A673 (cell line): Measurements from ENCODE around the gene PLCB2. TPM values are rescaled to one million over a fixed set of nuclear protein-coding genes. Genes with fewer than 3 reads are reported as not detected.

Source experiments
- BruUV-seq: library from RNA; stranded (reverse); fragments of 400-500 nt; replicated peaks from 2 replicates; lab custom pipeline; 2021; lab: Mats Ljungman, UMichigan
- CTCF ChIA-PET: fragments of 300-600 bp; sonication (Branson Sonifier 250); formaldehyde crosslinking; loops from one replicate; lab custom pipeline; 2022; ENCODE audit warnings: antibody characterized with exemption; lab: Charles Lee
- POLR2A ChIA-PET: fragments of 300-600 bp; sonication (Branson Sonifier 250); formaldehyde crosslinking; loops from one replicate; lab custom pipeline; 2022; ENCODE audit warnings: antibody characterized with exemption; ENCODE audit not compliant: low non-redundant PET; lab: Charles Lee
- DNase-seq: peaks from one replicate; pipeline ENCODE4 v3.0.0-alpha.2; 2015; ENCODE audit warnings: low spot score
- H3K27ac ChIP-seq: fragments of 200-600 bp; sonication (generic); 2 replicates; pipeline ENCODE4 v1.5.1; 2016; ENCODE audit warnings: mixed run types, low read depth, mild to moderate bottlenecking, mixed read lengths, antibody characterized with exemption, low read length; ENCODE audit not compliant: poor library complexity, severe bottlenecking
- H3K27me3 ChIP-seq: fragments of 200-600 bp; sonication (generic); replicated peaks from 2 replicates; pipeline ENCODE4 v1.6.1; 2017; ENCODE audit warnings: mixed run types, low read depth, mild to moderate bottlenecking, mixed read lengths, antibody characterized with exemption, low read length; ENCODE audit not compliant: insufficient read depth, poor library complexity
- H3K36me3 ChIP-seq: fragments of 200-600 bp; sonication (generic); 2 replicates; pipeline ENCODE4 v1.6.1; 2016; ENCODE audit warnings: mixed run types, mild to moderate bottlenecking, mixed read lengths, antibody characterized with exemption, low read length; ENCODE audit not compliant: insufficient read depth, poor library complexity, severe bottlenecking
- H3K4me1 ChIP-seq: fragments of 200-600 bp; sonication (generic); 2 replicates; pipeline ENCODE4 v1.6.1; 2017; ENCODE audit warnings: mixed run types, mild to moderate bottlenecking, mixed read lengths, antibody characterized with exemption, low read length; ENCODE audit not compliant: insufficient read depth, poor library complexity, severe bottlenecking
- H3K4me3 ChIP-seq: fragments of 200-600 bp; sonication (generic); 2 replicates; pipeline ENCODE4 v1.5.1; 2016; ENCODE audit warnings: low read depth, mixed run types, mild to moderate bottlenecking, mixed read lengths, low read length; ENCODE audit not compliant: poor library complexity, severe bottlenecking
- H3K9me3 ChIP-seq: fragments of 200-600 bp; sonication (generic); 2 replicates; pipeline ENCODE4 v1.6.1; 2016; ENCODE audit warnings: mixed run types, low read depth, mild to moderate bottlenecking, mixed read lengths, antibody characterized with exemption, low read length; ENCODE audit not compliant: poor library complexity, severe bottlenecking
- CTCF ChIP-seq: fragments of 300-800, 200-600 bp; sonication (generic); conservative IDR thresholded peaks from 2 replicates; pipeline ENCODE4 v1.5.1; 2017; ENCODE audit warnings: low read depth, mild to moderate bottlenecking, antibody characterized with exemption, low read length, moderate library complexity, mixed read lengths
- EZH2 ChIP-seq: fragments of 200-600 bp; sonication (generic); IDR thresholded peaks from 2 replicates; pipeline ENCODE4 v1.6.1; 2017; ENCODE audit warnings: borderline replicate concordance, low read depth, mild to moderate bottlenecking, mixed read lengths, antibody characterized with exemption, low read length; ENCODE audit not compliant: poor library complexity, severe bottlenecking
- intact Hi-C: fragments of 100-400 bp; cut with micrococcal nuclease; formaldehyde crosslinking; loops from one replicate; pipeline ENCODE4 v1.10.0; 2022; ENCODE audit not compliant: unreplicated experiment
- total RNA-seq: library from RNA; stranded (reverse); gene quantifications from 2 replicates; pipeline ENCODE4 v1.2.3, GENCODE V29; 2021

PLCB2 gene
- total RNA-seq, 1 experiment from 2014 or later = 5.6 TPM

GRCh38 chr15:40331637-40332036, 23.9 kb upstream of the PLCB2 start:
- no TSS peak for BruUV-seq
- Histone ChIP-seq H3K36me3 (no peaks in the 10 kb centered on the region), H3K27me3 (no peaks in the 10 kb centered on the region), H3K9me3 (no peaks in the 10 kb centered on the region), H3K4me3 (no peak overlapping the region), H3K27ac (no peak overlapping the region), H3K4me1 (peaks cover 45% of the 10 kb centered on the region)
- CTCF ChIA-PET = interaction anchor here (0.7 kb wide), 1 partner anchor 487 kb away, joined by 3 read pairs; no protein-coding TSS in a partner anchor
- intact Hi-C loops = no loop called here
- POLR2A ChIA-PET = no interaction called here
- no peak for TF ChIP-seq CTCF
- no peak for TF ChIP-seq EZH2
- no peak for DNase-seq

GRCh38 chr15:40331026-40331425, 23.3 kb upstream of the PLCB2 start:
- H3K27ac ChIP-seq = no peak overlapping the region
- H3K27me3 ChIP-seq = no peaks in the 10 kb centered on the region
- no peaks in the 10 kb centered on the region for H3K36me3 ChIP-seq
- ChIA-PET POLR2A (no interaction called here), CTCF (no interaction called here)
- BruUV-seq = no TSS peak
- no peak overlapping the region for H3K4me3 ChIP-seq
- TF ChIP-seq CTCF = no peak
- no peak for TF ChIP-seq EZH2
- H3K4me1 ChIP-seq = peaks cover 39% of the 10 kb centered on the region
- no peak for DNase-seq
- intact Hi-C loops = no loop called here
- no peaks in the 10 kb centered on the region for H3K9me3 ChIP-seq

- Histone ChIP-seq H3K27me3 (no peaks in the 10 kb centered on the region), H3K4me3 (no peak overlapping the region), H3K4me1 (peaks cover 37% of the 10 kb centered on the region), H3K27ac (no peak overlapping the region), H3K36me3 (no peaks in the 10 kb centered on the region), H3K9me3 (no peaks in the 10 kb centered on the region)
- ChIA-PET CTCF (no interaction called here), POLR2A (interaction anchor here (0.6 kb wide), 1 partner anchor 68 kb away, joined by 7 read pairs; no protein-coding TSS in a partner anchor)
- no peak for TF ChIP-seq EZH2
- TF ChIP-seq CTCF = no peak
- intact Hi-C loops = no loop called here
- BruUV-seq = no TSS peak
- DNase-seq = no peak
Measured at GRCh38 chr15:40330368-40330836, 22.7 kb upstream of the PLCB2 start.
